Measurements from ENCODE around the gene DBI. TPM values are rescaled to one million over a fixed set of nuclear protein-coding genes. Genes with fewer than 3 reads are reported as not detected.

DBI gene
- 607 TPM for polyA plus RNA-seq (2012; ENCODE audit: missing spikeins)

GRCh38 chr2:119366649-119367471, at the start of gene DBI, which contains the start of gene C2orf76:
Gene DBI (plus strand): TSS chr2:119366977. CDS start chr2:119367052, 75 bp downstream.
Gene C2orf76 (minus strand): TSS chr2:119366834. CDS start chr2:119339959, 26,875 bp downstream.
- FAIRE-seq: peak; percentile 97
- peak; percentile 94 for DNase-seq (ENCODE audit: insufficient read length)
- TF ChIP-seq POLR2A (IDR thresholded peaks at IDR 0.05; ENCODE audit: low read depth, low read length): peak; percentile 92
- TF ChIP-seq POLR2AphosphoS5 (IDR thresholded peaks at IDR 0.05; ENCODE audit: low read depth, low read length): peak; percentile 95
- TF ChIP-seq TAF1 (IDR thresholded peaks at IDR 0.05; ENCODE audit: borderline replicate concordance, low read depth, low read length): peak; percentile 82

DNA sequence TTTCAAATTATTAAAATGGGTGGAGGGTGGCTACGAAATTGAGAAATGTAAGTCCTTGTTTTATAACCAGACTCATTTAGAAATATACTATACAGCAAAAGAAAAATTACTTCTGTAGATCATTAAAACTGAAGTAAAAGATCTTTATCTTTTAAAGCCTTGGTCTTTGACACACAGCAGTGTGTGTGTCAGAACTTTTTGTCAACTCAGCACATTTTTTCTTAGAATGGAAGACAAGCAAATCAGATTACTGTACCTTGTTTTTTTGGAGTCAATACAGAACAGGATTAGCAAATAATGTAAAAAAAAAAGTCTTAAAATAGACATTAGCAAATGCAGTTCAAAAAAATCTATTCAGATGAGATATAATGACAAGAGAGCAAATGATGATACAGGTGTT, 49.2 kb upstream of the DBI start:
- FAIRE-seq (no peak), DNase-seq (ENCODE audit: insufficient read length) (no peak)
- TF ChIP-seq TAF1 (IDR thresholded peaks at IDR 0.05; ENCODE audit: borderline replicate concordance, low read depth, low read length): no peak
- TF ChIP-seq POLR2A (IDR thresholded peaks at IDR 0.05; ENCODE audit: low read depth, low read length): no peak
- TF ChIP-seq POLR2AphosphoS5 (IDR thresholded peaks at IDR 0.05; ENCODE audit: low read depth, low read length): no peak

DNA sequence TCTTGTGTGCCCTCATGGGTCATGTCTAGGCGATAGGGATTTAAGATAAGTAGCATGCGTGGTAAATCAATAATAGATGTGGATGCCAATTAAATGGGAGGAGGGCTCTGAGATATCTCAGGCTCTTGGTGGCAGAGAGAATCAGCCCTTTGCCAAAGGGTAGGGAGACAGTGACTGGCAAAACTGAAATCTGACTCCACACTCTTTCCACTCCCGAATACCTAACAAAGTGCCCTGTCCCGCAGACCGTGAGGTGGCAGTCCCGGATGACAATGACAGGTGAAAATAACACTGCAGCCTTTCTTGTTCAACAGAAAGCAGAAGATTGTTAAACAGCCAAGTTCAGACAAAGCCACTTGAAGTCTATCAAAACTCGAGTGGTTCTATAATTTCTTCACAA, 47.2 kb upstream of the DBI start:
- FAIRE-seq (no peak), DNase-seq (ENCODE audit: insufficient read length) (no peak)
- TF ChIP-seq TAF1 (IDR thresholded peaks at IDR 0.05; ENCODE audit: borderline replicate concordance, low read depth, low read length) (no peak), POLR2A (IDR thresholded peaks at IDR 0.05; ENCODE audit: low read depth, low read length) (no peak), POLR2AphosphoS5 (IDR thresholded peaks at IDR 0.05; ENCODE audit: low read depth, low read length) (no peak)

- FAIRE-seq (peak; percentile 44), DNase-seq (ENCODE audit: insufficient read length) (no peak)
- no peak for TF ChIP-seq POLR2A (IDR thresholded peaks at IDR 0.05; ENCODE audit: low read depth, low read length)
- TF ChIP-seq POLR2AphosphoS5 (IDR thresholded peaks at IDR 0.05; ENCODE audit: low read depth, low read length): no peak
- no peak for TF ChIP-seq TAF1 (IDR thresholded peaks at IDR 0.05; ENCODE audit: borderline replicate concordance, low read depth, low read length)
These were observed 43.3 kb upstream of the DBI start for GRCh38 chr2:119323459-119323858.

- TF ChIP-seq POLR2A (IDR thresholded peaks at IDR 0.05; ENCODE audit: low read depth, low read length) (no peak), POLR2AphosphoS5 (IDR thresholded peaks at IDR 0.05; ENCODE audit: low read depth, low read length) (no peak), TAF1 (IDR thresholded peaks at IDR 0.05; ENCODE audit: borderline replicate concordance, low read depth, low read length) (no peak)
- DNase-seq (ENCODE audit: insufficient read length) (no peak), FAIRE-seq (no peak)
These were observed 42.0 kb upstream of the DBI start for GRCh38 chr2:119324685-119325270.

DNA sequence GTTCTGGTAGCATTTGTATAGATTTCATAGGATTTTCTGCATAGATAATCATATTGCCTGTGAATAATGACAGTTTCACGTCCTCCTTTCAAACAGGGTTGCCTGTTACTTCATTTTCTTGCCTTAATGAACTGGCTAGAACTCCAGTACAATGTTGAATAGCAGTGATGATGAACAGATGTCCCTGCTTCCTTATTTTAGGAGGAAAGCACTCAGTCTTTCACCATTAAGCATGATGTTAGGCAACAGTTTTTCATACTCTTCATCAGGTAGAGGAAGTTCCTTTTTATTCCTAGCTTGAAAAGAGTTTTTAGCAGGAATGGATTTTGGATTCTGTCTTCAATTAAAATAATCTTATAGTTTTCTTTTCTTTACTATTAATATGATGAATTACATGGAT, 39.8 kb upstream of the DBI start:
- DNase-seq (ENCODE audit: insufficient read length): no peak
- TF ChIP-seq TAF1 (IDR thresholded peaks at IDR 0.05; ENCODE audit: borderline replicate concordance, low read depth, low read length) (no peak), POLR2A (IDR thresholded peaks at IDR 0.05; ENCODE audit: low read depth, low read length) (no peak), POLR2AphosphoS5 (IDR thresholded peaks at IDR 0.05; ENCODE audit: low read depth, low read length) (no peak)
- no peak for FAIRE-seq

DNA sequence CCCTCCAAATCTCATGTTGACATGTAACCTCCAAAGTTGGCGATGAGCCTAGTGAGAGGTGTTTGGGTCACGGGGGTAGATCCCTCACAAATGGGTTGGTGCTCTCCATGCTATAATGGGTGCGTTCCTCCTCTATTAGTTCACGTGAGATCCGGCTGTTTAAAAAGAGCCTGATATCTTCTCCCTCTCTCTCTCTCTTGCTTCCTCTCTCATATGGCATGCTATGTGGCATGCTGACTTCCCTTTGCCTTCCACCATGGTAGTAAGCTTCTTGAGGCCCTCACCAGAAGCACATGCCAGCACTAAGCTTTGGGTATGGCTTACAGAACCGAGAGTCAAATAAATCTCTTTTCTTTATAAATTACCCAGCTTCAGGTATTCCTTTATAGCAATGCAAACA, 39.3 kb upstream of the DBI start:
- FAIRE-seq (no peak), DNase-seq (ENCODE audit: insufficient read length) (no peak)
- TF ChIP-seq TAF1 (IDR thresholded peaks at IDR 0.05; ENCODE audit: borderline replicate concordance, low read depth, low read length): no peak

DNA sequence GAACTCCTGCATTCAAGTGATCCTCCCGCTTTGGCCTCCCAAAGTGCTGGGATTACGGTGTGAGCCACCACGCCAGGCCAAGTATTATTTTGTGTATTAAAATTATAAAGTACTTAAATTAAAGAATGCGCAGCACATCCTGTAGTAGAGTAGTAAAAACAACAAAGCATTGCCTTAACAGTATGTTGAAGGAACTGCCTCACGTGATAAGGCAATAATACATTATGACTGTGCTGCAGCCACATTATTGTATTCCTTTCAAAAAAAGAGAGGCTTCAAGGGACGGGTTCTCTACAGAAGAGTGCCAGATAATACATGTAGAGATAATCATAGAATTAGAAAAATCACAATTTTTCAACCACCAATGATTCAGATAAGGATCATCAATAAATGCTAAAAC, 33.8 kb upstream of the DBI start:
- TF ChIP-seq TAF1 (IDR thresholded peaks at IDR 0.05; ENCODE audit: borderline replicate concordance, low read depth, low read length): no peak
- TF ChIP-seq POLR2A (IDR thresholded peaks at IDR 0.05; ENCODE audit: low read depth, low read length): no peak
- no peak for TF ChIP-seq POLR2AphosphoS5 (IDR thresholded peaks at IDR 0.05; ENCODE audit: low read depth, low read length)
- no peak for FAIRE-seq
- no peak for DNase-seq (ENCODE audit: insufficient read length)

- TF ChIP-seq POLR2AphosphoS5 (IDR thresholded peaks at IDR 0.05; ENCODE audit: low read depth, low read length) (no peak), TAF1 (IDR thresholded peaks at IDR 0.05; ENCODE audit: borderline replicate concordance, low read depth, low read length) (no peak), POLR2A (IDR thresholded peaks at IDR 0.05; ENCODE audit: low read depth, low read length) (no peak)
- no peak for DNase-seq (ENCODE audit: insufficient read length)
- no peak for FAIRE-seq
These were observed 33.4 kb upstream of the DBI start for GRCh38 chr2:119333360-119333759.

DNA sequence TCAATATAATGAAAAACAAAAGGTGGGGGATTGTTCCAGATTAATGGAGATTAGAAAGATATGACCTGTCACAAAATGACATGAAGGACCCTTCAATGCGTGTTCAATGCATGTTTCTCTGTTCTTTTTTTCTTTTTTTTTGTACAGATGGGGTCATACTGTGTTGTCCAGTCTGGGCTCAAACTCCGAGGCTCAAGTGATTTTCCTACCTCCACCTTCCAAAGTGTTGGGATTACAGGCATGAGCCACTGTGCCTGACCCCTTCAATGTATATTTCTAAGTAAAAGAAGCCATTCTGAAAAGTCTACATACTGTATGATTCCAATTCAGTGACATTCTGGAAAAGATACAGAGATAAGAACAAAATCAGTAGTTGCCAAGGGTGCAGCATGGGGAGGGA, 32.9 kb upstream of the DBI start:
- FAIRE-seq (no peak), DNase-seq (ENCODE audit: insufficient read length) (no peak)
- TF ChIP-seq TAF1 (IDR thresholded peaks at IDR 0.05; ENCODE audit: borderline replicate concordance, low read depth, low read length) (no peak), POLR2A (IDR thresholded peaks at IDR 0.05; ENCODE audit: low read depth, low read length) (no peak), POLR2AphosphoS5 (IDR thresholded peaks at IDR 0.05; ENCODE audit: low read depth, low read length) (no peak)

- FAIRE-seq (peak; percentile 77), DNase-seq (ENCODE audit: insufficient read length) (no peak)
- TF ChIP-seq POLR2AphosphoS5 (IDR thresholded peaks at IDR 0.05; ENCODE audit: low read depth, low read length): no peak
- TF ChIP-seq POLR2A (IDR thresholded peaks at IDR 0.05; ENCODE audit: low read depth, low read length): no peak
- no peak for TF ChIP-seq TAF1 (IDR thresholded peaks at IDR 0.05; ENCODE audit: borderline replicate concordance, low read depth, low read length)
These were observed 29.0 kb upstream of the DBI start for GRCh38 chr2:119337749-119338148.

DNA sequence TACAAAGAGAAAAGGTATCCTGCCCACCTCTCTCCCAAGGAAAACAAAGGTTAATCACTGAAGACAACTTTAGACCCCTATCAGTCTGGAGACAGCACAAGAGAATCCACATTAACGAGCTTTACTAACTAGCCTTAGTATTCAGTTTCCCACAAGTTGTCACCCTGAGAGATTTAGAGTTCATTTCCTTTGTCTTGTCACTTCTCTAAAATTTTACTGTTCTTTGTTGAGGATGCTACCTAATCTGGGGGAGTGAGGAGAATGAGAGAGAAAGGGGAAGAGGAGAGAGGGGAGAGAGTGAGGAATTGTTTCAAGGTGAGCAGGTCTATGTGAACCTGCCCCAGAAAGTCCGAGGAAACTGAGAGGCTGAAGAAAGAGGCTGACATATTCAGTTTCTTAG, 28.5 kb upstream of the DBI start:
- no peak for TF ChIP-seq TAF1 (IDR thresholded peaks at IDR 0.05; ENCODE audit: borderline replicate concordance, low read depth, low read length)
- no peak for TF ChIP-seq POLR2AphosphoS5 (IDR thresholded peaks at IDR 0.05; ENCODE audit: low read depth, low read length)
- TF ChIP-seq POLR2A (IDR thresholded peaks at IDR 0.05; ENCODE audit: low read depth, low read length): no peak
- FAIRE-seq (peak; percentile 36), DNase-seq (ENCODE audit: insufficient read length) (no peak)

Data from GM12892 (cell line).